Stimulated activated CD8-positive, alpha-beta memory T cell treated with anti-CD3 and anti-CD28 coated beads, Interleukin-15, amount 100 ng/mL, for 4 hours (primary cell): ENCODE results near the gene IL20.
"Not testable (repeated sequence)": the region's sequence is repeated elsewhere in the genome, so short reads cannot be mapped to it uniquely, and the experiment has no call there.

Experiments
- DNase-seq, 2 donors: peaks; one replicate each; pipeline ENCODE4 v3.0.0-alpha.2; 2020; ENCODE audit warnings: low read depth in 2 of 2

The IL20 gene

GRCh38 chr1:206843626-206844025 is 21.8 kb upstream of the IL20 start:
- DNase-seq = no peak

GRCh38 chr1:206846487-206846886 is 18.9 kb upstream of the IL20 start:
- no peak for DNase-seq

- no peak for DNase-seq
These were observed 18.0 kb upstream of the IL20 start for GRCh38 chr1:206847337-206847834.

GRCh38 chr1:206847946-206848345 is 17.5 kb upstream of the IL20 start:
- DNase-seq = no peak

- no peak for DNase-seq
These were observed 15.0 kb upstream of the IL20 start for GRCh38 chr1:206850401-206850800.

- DNase-seq = no peak
These were observed 13.9 kb upstream of the IL20 start for GRCh38 chr1:206851341-206852010.

GRCh38 chr1:206852662-206853061 is 12.8 kb upstream of the IL20 start:
- not testable (repeated sequence) for DNase-seq

GRCh38 chr1:206853696-206854095 is 11.7 kb upstream of the IL20 start:
- DNase-seq = not testable (repeated sequence)

- no peak for DNase-seq
These were observed 10.9 kb upstream of the IL20 start for GRCh38 chr1:206854401-206855129.

GRCh38 chr1:206855859-206856258 is 9.6 kb upstream of the IL20 start:
- DNase-seq = no peak

- no peak for DNase-seq
These were observed 8.6 kb upstream of the IL20 start for GRCh38 chr1:206856674-206857464.

- DNase-seq = no peak
These were observed 6.3 kb upstream of the IL20 start for GRCh38 chr1:206859082-206859521.

- DNase-seq = no peak
These were observed 5.3 kb upstream of the IL20 start for GRCh38 chr1:206860165-206860564.

GRCh38 chr1:206863266-206863665 is 2.2 kb upstream of the IL20 start:
- DNase-seq = no peak

GRCh38 chr1:206866062-206866461 is 639 bp downstream of the IL20 start:
- no peak for DNase-seq

GRCh38 chr1:206867239-206867638 is 1.8 kb downstream of the IL20 start:
- no peak for DNase-seq

- no peak for DNase-seq
These were observed 2.3 kb downstream of the IL20 start for GRCh38 chr1:206867716-206868115.

GRCh38 chr1:206868264-206868663 is 2.8 kb downstream of the IL20 start:
- no peak for DNase-seq

- no peak for DNase-seq
These were observed 6.7 kb downstream of the IL20 start for GRCh38 chr1:206872139-206872538.

- DNase-seq = no peak
These were observed 8.3 kb downstream of the IL20 start for GRCh38 chr1:206873603-206874188.

- DNase-seq = no peak
These were observed 10.4 kb downstream of the IL20 start for GRCh38 chr1:206875752-206876377.

- no peak for DNase-seq
These were observed 13.0 kb downstream of the IL20 start for GRCh38 chr1:206878456-206878855.
